ENCODE measurements around the gene ZFC3H1.

DNA sequence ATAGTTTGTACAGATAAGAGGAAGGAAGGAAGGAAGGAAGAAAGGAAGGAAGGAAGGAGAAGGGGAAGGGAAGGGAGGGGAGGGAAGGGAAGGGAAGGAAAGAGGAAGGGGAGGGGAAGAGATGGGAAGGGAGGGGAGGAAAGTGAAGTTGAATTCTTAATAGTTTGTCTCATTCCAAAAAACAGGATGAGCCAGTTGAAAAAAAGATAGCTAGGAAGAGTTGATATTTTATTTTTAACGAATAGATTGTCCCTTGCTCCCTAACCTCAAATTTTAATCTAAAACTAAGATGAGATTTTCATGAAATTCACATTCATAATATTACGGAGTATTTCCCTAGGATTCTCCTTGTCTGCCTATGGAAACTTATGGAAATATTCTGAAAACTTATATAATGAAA is 80.7 kb downstream of the ZFC3H1 start:
- TF ChIP-seq, protein P1, sequence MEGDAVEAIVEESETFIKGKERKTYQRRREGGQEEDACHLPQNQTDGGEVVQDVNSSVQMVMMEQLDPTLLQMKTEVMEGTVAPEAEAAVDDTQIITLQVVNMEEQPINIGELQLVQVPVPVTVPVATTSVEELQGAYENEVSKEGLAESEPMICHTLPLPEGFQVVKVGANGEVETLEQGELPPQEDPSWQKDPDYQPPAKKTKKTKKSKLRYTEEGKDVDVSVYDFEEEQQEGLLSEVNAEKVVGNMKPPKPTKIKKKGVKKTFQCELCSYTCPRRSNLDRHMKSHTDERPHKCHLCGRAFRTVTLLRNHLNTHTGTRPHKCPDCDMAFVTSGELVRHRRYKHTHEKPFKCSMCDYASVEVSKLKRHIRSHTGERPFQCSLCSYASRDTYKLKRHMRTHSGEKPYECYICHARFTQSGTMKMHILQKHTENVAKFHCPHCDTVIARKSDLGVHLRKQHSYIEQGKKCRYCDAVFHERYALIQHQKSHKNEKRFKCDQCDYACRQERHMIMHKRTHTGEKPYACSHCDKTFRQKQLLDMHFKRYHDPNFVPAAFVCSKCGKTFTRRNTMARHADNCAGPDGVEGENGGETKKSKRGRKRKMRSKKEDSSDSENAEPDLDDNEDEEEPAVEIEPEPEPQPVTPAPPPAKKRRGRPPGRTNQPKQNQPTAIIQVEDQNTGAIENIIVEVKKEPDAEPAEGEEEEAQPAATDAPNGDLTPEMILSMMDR (conservative IDR thresholded peaks at IDR 0.05 in 1 of 2, IDR thresholded peaks at IDR 0.05 in 1 of 2; ENCODE audit: extremely low read depth in 1 of 2, insufficient read depth in 1 of 2, low read depth in 1 of 2, low read length in 2 of 2) = no peak
- no peak for TF ChIP-seq EZH2 (IDR thresholded peaks at IDR 0.05; ENCODE audit: borderline replicate concordance, low read length)

All from mammary epithelial cell (primary cell).